ENCODE data around the gene STIM2. TPM values are rescaled to one million over a fixed set of nuclear protein-coding genes. Genes with fewer than 3 reads are reported as not detected.

STIM2 gene
- polyA plus RNA-seq, 3 donors, result 8.6 to 16.5 (median 8.8) TPM

DNA sequence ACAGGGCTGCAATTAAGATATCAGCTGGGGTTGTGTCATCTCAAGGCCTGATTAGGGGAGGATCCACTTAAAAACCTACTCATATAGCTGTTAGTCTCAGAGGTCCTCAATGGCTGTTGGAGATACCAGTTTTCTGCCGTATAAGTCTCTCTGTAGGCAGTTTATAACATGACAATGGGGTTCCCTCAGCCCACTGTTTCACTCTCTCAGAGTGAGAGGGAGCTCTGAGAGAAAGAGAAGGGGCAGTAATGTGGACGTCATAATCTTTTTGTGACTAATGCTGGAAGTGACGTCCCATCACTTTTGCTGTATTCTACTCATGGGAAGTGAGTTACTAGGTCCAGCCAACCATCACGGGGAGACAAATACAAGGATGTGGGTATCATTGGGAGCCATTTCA lies 70.3 kb downstream of the STIM2 start:
- Histone ChIP-seq H3K4me1 (ENCODE audit: control insufficient read depth in 1 of 2, insufficient read depth in 2 of 2, low read length in 2 of 2) (no peaks in the 10 kb centered on the region), H3K9ac (ENCODE audit: insufficient read depth, low read length, poor library complexity, severe bottlenecking) (no peak overlapping the region), H3K4me2 (replicated peaks; ENCODE audit: extremely low read depth, low read length, poor library complexity, severe bottlenecking) (no peak overlapping the region), H3K27me3 (ENCODE audit: control insufficient read depth in 2 of 2, insufficient read depth in 2 of 2, low read length in 2 of 2) (no peaks in the 10 kb centered on the region), H3K36me3 (replicated peaks in 1 of 2; ENCODE audit: control insufficient read depth in 1 of 2, insufficient read depth in 2 of 2, low read length in 2 of 2) (no peaks in the 10 kb centered on the region), H3K4me3 (replicated peaks in 1 of 3; ENCODE audit: low read depth in 2 of 3, low read length in 3 of 3) (no peak overlapping the region), H3K79me2 (ENCODE audit: insufficient read depth, low read length) (peaks cover 3% of the 10 kb centered on the region), H2AFZ (ENCODE audit: insufficient read depth, low read depth, low read length, poor library complexity, severe bottlenecking) (no peak overlapping the region), H3K9me3 (replicated peaks in 1 of 2; ENCODE audit: control insufficient read depth in 1 of 2, insufficient read depth in 1 of 2, low read length in 2 of 2) (no peaks in the 10 kb centered on the region), H3K27ac (ENCODE audit: low read depth in 1 of 2, low read length in 2 of 2) (no peak overlapping the region), H4K20me1 (ENCODE audit: insufficient read depth, low read length) (no peaks in the 10 kb centered on the region)
- TF ChIP-seq, protein P1, sequence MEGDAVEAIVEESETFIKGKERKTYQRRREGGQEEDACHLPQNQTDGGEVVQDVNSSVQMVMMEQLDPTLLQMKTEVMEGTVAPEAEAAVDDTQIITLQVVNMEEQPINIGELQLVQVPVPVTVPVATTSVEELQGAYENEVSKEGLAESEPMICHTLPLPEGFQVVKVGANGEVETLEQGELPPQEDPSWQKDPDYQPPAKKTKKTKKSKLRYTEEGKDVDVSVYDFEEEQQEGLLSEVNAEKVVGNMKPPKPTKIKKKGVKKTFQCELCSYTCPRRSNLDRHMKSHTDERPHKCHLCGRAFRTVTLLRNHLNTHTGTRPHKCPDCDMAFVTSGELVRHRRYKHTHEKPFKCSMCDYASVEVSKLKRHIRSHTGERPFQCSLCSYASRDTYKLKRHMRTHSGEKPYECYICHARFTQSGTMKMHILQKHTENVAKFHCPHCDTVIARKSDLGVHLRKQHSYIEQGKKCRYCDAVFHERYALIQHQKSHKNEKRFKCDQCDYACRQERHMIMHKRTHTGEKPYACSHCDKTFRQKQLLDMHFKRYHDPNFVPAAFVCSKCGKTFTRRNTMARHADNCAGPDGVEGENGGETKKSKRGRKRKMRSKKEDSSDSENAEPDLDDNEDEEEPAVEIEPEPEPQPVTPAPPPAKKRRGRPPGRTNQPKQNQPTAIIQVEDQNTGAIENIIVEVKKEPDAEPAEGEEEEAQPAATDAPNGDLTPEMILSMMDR (IDR thresholded peaks at IDR 0.05), result no peak
- DNase-seq, result no peak
- peaks cover 2% of the 10 kb centered on the region in 2 donors for H3K36me3 Mint-ChIP-seq
- intact Hi-C loops (cut with micrococcal nuclease), result no loop called here
- no peak overlapping the region for H3K27ac Mint-ChIP-seq
- no peaks in the 10 kb centered on the region for H3K27me3 Mint-ChIP-seq (ENCODE audit: low read depth in 3 of 3)
- no peak overlapping the region for H3K4me3 Mint-ChIP-seq
- no CpG with 5 or more reads among the region's 4 CpGs for WGBS (ENCODE audit: insufficient coverage)
- no peaks in the 10 kb centered on the region for H3K9me3 Mint-ChIP-seq
- peaks cover 1% of the 10 kb centered on the region for H3K4me1 Mint-ChIP-seq

DNA sequence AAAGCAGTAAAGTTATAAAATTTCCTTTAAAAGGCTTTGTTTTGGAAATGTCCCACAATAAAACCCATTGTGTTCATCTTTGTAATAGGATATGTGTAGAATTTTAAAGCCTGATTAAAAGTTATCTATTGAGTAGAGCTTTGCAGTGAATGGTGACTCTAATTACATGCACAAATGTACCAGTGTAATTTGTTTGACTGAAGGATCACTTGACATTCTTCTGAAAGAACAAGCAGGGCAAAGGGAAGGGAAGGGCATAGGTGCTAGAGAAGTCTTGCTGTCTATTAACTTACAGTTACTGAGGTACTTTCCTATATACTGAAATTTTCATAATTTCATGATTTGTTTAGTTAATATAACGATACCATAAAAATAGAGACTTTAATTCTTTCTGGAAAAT lies 70.8 kb downstream of the STIM2 start:
- Histone ChIP-seq H3K27ac (ENCODE audit: low read depth in 1 of 2, low read length in 2 of 2) (no peak overlapping the region), H3K9ac (ENCODE audit: insufficient read depth, low read length, poor library complexity, severe bottlenecking) (no peak overlapping the region), H2AFZ (ENCODE audit: insufficient read depth, low read depth, low read length, poor library complexity, severe bottlenecking) (no peak overlapping the region), H3K9me3 (replicated peaks in 1 of 2; ENCODE audit: control insufficient read depth in 1 of 2, insufficient read depth in 1 of 2, low read length in 2 of 2) (no peaks in the 10 kb centered on the region), H3K4me2 (replicated peaks; ENCODE audit: extremely low read depth, low read length, poor library complexity, severe bottlenecking) (no peak overlapping the region), H3K36me3 (replicated peaks in 1 of 2; ENCODE audit: control insufficient read depth in 1 of 2, insufficient read depth in 2 of 2, low read length in 2 of 2) (no peaks in the 10 kb centered on the region), H3K79me2 (ENCODE audit: insufficient read depth, low read length) (peaks cover 3% of the 10 kb centered on the region), H3K4me3 (replicated peaks in 1 of 3; ENCODE audit: low read depth in 2 of 3, low read length in 3 of 3) (no peak overlapping the region), H4K20me1 (ENCODE audit: insufficient read depth, low read length) (peaks cover 1% of the 10 kb centered on the region), H3K27me3 (ENCODE audit: control insufficient read depth in 2 of 2, insufficient read depth in 2 of 2, low read length in 2 of 2) (no peaks in the 10 kb centered on the region), H3K4me1 (ENCODE audit: control insufficient read depth in 1 of 2, insufficient read depth in 2 of 2, low read length in 2 of 2) (no peaks in the 10 kb centered on the region)
- Mint-ChIP-seq H3K27me3 (ENCODE audit: low read depth in 3 of 3) (no peaks in the 10 kb centered on the region), H3K4me1 (peaks cover 1% of the 10 kb centered on the region), H3K4me3 (no peak overlapping the region), H3K9me3 (no peaks in the 10 kb centered on the region), H3K27ac (no peak overlapping the region), H3K36me3 (peaks cover 2% of the 10 kb centered on the region in 2 donors)
- TF ChIP-seq, protein P1 (IDR thresholded peaks at IDR 0.05), result no peak
- WGBS (ENCODE audit: insufficient coverage), result no CpG with 5 or more reads among the region's 1 CpG
- no peak for DNase-seq
- intact Hi-C loops (cut with micrococcal nuclease), result no loop called here
